Muscle of leg (tissue), 11 donors: ENCODE results near the gene NPY4R2. TPM values are rescaled to one million over a fixed set of nuclear protein-coding genes. Genes with fewer than 3 reads are reported as not detected.
"Not testable (repeated sequence)": the region's sequence is repeated elsewhere in the genome, so short reads cannot be mapped to it uniquely, and the experiment has no call there.

ENCODE experiments used
- DNase-seq: peaks from one replicate; pipeline ENCODE4 v3.0.0; 2013
- H3K27ac ChIP-seq: one replicate; pipeline ENCODE4 v1.5.1; 2013; ENCODE audit warnings: mild to moderate bottlenecking, low read length, control low read depth
- H3K27me3 ChIP-seq: one replicate; pipeline ENCODE4 v1.6.1; 2013; ENCODE audit warnings: low read length; ENCODE audit not compliant: control insufficient read depth, insufficient read depth
- H3K36me3 ChIP-seq: one replicate; pipeline ENCODE4 v1.6.1; 2013; ENCODE audit warnings: low read length; ENCODE audit not compliant: control insufficient read depth, insufficient read depth
- H3K4me1 ChIP-seq: one replicate; pipeline ENCODE4 v1.6.1; 2013; ENCODE audit warnings: low read length; ENCODE audit not compliant: control insufficient read depth, insufficient read depth
- H3K4me3 ChIP-seq: one replicate; pipeline ENCODE4 v1.5.1; 2013; ENCODE audit warnings: low read length, control low read depth
- H3K9me3 ChIP-seq: replicated peaks from 2 replicates; pipeline ENCODE4 v1.6.1; 2013; ENCODE audit warnings: low read depth, low read length; ENCODE audit not compliant: control insufficient read depth
- WGBS: methylation state at CpG from one replicate; pipeline ENCODE4 v1.1.5; 2013; ENCODE audit warnings: missing lambda C conversion rate; ENCODE audit not compliant: insufficient coverage; 5-methylcytosine and 5-hydroxymethylcytosine counted together
- polyA plus RNA-seq, 8 donors: library from polyadenylated mRNA; unstranded; fragments of 120-200 nt; gene quantifications; one replicate each; pipeline versions ENCODE4 v1.2.1 to v1.2.3, GENCODE V29; 2013; ENCODE audit warnings: inconsistent platforms in 1 of 8, low replicate concordance in 1 of 8; ENCODE audit not compliant: insufficient read length in 8 of 8, insufficient read depth in 1 of 8
- total RNA-seq: library from RNA; stranded (reverse); fragments of 120-200 nt; gene quantifications from one replicate; pipeline ENCODE4 v1.2.4, GENCODE V29; 2013

Gene NPY4R2
- total and polyA plus RNA-seq, 9 donors = 0.07 to 0.23 (median 0.10) TPM; not detected in 6

DNA sequence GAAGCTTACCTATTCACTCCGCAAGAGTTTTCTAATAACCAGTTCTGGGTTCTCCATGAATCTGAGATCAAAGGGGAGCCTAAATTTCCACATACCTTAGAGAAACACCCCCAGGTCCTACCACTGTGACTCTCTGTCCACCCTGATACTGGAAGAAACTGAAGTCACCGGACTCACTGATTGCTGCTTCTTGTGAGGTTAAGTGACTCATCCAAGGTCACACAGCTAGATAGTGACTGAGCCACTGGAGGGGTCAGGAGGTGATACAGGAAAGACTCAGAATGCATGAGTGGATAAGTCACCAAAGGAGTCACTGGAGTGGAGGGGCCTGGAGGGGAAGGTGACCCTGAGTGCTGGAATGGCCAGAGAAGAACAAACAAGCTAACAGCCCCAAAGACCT is 9.8 kb downstream of the NPY4R2 start:
- not testable (repeated sequence) for DNase-seq, H3K27me3 ChIP-seq, H3K27ac ChIP-seq, H3K4me3 ChIP-seq, H3K9me3 ChIP-seq, H3K4me1 ChIP-seq, H3K36me3 ChIP-seq
- no CpG with 5 or more reads among the region's 2 CpGs for WGBS

DNA sequence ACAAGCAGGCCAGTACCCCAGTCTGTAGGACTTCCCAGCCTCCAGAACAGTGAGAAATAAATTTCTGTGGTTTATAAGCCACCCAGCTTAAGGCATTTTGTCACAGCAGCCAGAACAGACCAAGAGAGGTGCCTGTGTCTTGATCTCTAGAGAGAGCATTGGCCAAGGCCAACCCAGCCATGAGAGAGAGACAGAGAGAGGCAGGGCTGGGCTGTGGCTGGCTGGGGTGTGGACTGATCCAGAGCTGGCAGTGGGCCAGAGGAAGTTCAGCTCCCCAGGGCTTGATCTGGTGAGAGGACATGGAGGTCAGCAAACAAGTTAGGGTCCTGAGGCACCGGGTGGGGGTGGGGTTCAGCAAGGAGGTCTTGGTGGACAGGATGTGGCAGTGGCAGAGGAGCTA is 14.4 kb downstream of the NPY4R2 start:
- not testable (repeated sequence) for DNase-seq, H3K27me3 ChIP-seq, H3K36me3 ChIP-seq, H3K27ac ChIP-seq, H3K9me3 ChIP-seq, H3K4me3 ChIP-seq, H3K4me1 ChIP-seq
- no CpG with 5 or more reads among the region's 1 CpG for WGBS

DNA sequence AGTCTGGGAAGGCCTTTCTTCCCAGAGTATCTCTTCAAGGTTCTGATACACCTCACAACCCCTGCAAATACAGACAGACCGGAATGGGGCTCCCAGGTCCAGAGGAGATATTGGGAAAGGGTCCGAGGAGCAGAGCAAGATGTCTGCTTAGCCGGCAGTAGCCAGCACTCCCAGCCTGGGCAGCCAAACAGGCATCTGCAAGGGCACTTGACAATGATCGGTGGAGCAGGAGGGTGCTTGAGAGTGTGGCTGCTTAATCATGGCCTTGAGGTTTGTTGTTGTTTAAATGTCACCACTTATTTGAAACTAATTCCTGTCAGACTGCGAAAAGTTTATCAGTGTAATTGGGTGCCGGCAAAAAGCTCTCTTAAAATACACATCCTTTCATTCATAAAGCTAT is 15.0 kb downstream of the NPY4R2 start:
- not testable (repeated sequence) for H3K4me1 ChIP-seq, H3K27me3 ChIP-seq, DNase-seq, H3K27ac ChIP-seq, H3K9me3 ChIP-seq, H3K36me3 ChIP-seq, H3K4me3 ChIP-seq
- WGBS = no CpG with 5 or more reads among the region's 6 CpGs

DNA sequence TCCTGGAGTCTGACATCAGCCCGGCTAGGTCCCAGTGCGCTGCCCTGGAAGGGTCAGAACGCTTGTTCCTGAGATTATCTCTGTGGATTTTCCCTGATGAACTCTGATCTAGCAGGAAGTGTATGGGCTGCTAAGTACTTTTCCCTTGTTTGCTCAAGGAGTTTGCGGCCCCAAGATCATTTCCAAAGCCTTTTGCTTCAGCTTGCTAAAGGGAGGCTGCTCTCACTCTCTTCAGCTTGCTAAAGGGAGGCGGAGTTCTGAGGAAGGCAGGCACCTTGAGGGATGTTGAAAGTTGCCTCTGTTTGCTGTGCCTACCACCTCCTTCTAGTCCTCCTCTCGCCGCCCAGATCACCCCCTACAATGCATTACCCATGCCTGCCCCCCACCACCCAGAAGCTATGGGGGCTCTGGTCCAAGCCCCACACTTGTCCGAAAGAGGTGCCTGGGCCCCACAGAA is 18.3 kb downstream of the NPY4R2 start:
- H3K27ac ChIP-seq, H3K36me3 ChIP-seq, H3K27me3 ChIP-seq, DNase-seq, H3K4me3 ChIP-seq, H3K9me3 ChIP-seq, H3K4me1 ChIP-seq: not testable (repeated sequence)
- no CpG with 5 or more reads among the region's 8 CpGs for WGBS

DNA sequence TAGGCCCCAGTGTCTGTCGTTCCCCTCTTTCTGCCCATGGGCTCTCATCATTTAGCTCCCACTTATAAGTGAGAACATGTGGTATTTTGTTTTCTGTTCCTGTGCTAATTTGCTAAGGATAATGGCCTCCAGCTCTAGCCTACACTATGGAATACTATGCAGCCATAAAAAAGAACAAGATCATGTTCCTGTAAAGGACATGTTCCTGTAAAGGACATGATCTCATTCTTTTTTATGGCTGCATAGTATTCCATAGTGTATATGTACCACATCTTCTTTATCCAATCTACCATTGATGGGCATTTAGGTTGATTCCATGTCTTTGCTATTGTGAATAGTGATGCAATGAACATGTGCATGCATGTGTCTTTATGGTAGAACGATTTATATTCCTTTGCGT is 19.2 kb downstream of the NPY4R2 start:
- not testable (repeated sequence) for H3K4me3 ChIP-seq

DNA sequence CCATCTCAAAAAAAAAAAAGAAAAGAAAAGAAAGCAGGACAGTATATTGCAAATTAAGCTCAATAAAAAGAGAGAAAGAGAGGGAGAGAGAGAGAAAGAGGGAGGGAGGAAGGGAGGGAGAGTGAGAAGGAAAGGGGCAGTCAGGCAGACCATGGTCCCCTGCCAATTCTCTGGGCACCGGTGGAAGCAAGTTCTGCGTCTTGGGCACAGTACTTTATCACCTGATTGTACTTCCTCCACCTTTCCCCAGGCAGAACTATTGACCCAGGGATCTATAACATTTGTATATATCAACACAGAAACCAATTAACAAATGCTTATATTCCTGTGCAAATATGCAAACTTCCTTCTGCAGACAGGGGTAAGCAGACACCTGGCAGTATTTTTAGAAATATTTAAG is 22.4 kb downstream of the NPY4R2 start:
- not testable (repeated sequence) for H3K36me3 ChIP-seq, H3K27me3 ChIP-seq, H3K4me3 ChIP-seq, DNase-seq, H3K27ac ChIP-seq, H3K4me1 ChIP-seq, H3K9me3 ChIP-seq
- no CpG with 5 or more reads among the region's 2 CpGs for WGBS

More for the DNA sequence above, 19.2 kb downstream of the NPY4R2 start:
- not testable (repeated sequence) for H3K27me3 ChIP-seq, DNase-seq, H3K27ac ChIP-seq, H3K9me3 ChIP-seq, H3K36me3 ChIP-seq, H3K4me1 ChIP-seq
- no CpG with 5 or more reads among the region's 3 CpGs for WGBS

DNA sequence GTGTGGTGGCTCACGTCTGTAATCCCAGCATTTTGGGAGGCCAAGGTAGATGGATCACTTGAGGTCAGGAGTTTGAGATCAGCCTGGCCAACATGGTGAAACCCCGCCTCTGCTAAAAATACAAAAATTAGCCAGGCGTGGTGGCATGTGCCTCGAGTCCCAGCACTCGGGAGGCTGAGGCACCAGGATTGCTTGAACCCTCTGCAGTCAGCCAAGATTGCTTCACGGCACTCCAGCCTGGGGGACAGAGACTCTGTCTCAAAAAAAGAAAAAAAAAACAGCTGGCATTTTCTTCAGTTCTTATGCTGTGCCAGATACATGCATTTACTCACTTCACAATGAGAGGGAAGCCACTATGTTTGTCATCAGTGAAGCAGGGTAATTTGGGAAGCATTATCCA is 22.9 kb downstream of the NPY4R2 start:
- H3K27ac ChIP-seq, H3K4me3 ChIP-seq, H3K36me3 ChIP-seq, H3K9me3 ChIP-seq, DNase-seq, H3K4me1 ChIP-seq, H3K27me3 ChIP-seq: not testable (repeated sequence)
- 50% methylated on average over 3 of the region's 6 CpGs for WGBS

DNA sequence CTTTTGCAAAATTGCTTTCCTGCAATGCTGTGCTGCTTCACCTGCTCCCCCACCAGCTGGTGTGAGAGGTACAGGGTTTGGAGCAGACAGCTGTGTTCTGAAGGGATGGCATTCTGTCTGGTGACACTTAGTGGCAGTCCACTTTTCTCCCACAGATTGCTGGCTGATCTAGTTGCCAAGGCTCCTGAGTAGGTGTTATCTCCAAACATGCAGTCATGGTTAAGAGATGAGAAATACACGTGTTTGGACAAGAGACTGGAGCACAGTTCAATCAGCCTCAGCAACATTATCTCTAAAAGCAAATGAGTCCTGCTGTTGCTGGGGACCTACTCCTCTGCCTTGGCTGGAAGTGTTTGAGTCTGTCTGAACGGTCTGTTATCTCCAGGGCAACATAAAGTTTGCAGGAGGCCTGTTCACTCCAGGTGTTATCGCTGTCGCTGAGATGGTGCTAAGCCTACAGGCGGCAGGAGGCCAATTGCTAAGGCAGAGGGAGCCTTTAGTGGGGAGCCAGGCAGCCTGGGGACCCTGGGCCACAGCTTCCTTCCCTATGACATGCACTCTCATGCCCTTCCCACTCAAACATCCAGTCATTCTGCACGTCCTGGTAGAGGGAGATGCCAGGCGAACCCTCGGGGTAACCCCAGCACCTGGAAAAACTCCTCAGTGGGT is 24.0 kb downstream of the NPY4R2 start:
- H3K4me1 ChIP-seq, H3K36me3 ChIP-seq, H3K27ac ChIP-seq, H3K27me3 ChIP-seq, H3K4me3 ChIP-seq, H3K9me3 ChIP-seq: not testable (repeated sequence)
- peak; percentile 1 for DNase-seq
- no CpG with 5 or more reads among the region's 8 CpGs for WGBS

DNA sequence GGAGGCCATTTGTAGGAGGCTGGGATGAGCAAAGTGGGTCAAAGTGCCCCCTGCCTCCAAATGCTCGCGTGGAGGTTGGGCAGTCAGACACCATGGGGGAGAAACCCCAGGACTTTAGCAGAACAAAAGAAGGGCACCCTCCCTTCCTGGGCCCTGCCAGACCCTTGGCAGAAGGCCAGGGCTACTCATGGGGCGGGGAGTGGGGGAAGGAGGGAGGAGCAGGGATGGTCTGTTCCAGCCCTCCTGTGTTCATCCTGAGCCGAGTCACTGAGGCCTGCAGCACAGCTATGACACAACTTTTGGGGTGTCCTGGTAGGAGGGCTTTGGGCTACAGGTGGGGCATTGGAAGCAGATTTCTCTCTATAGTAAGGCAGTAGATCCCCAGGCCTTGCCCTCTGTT is 24.9 kb downstream of the NPY4R2 start:
- not testable (repeated sequence) for H3K4me3 ChIP-seq, H3K4me1 ChIP-seq, H3K9me3 ChIP-seq, DNase-seq, H3K27me3 ChIP-seq, H3K27ac ChIP-seq, H3K36me3 ChIP-seq
- WGBS = no CpG with 5 or more reads among the region's 4 CpGs

DNA sequence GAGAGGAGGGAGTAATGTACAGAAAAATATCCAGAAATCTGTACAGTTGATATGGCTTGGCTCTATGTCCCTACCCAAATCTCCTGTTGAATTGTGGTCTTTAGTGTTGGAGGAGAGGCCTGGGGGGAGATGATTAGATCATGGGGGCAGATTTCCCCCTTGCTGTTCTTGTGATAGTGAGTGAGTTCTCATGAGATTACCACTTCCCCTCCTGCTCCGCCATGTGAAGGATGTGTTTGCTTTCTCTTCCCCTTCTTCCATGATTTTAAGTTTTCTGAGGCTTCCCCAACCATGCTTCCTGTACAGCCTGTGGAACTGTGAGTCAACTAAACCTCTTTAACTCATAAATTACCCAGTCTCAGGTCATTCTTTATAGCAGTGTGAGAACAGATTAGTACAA is 29.0 kb downstream of the NPY4R2 start:
- DNase-seq, H3K9me3 ChIP-seq, H3K4me3 ChIP-seq, H3K27me3 ChIP-seq, H3K4me1 ChIP-seq, H3K27ac ChIP-seq, H3K36me3 ChIP-seq: not testable (repeated sequence)
- WGBS = no CpG with 5 or more reads among the region's 1 CpG

DNA sequence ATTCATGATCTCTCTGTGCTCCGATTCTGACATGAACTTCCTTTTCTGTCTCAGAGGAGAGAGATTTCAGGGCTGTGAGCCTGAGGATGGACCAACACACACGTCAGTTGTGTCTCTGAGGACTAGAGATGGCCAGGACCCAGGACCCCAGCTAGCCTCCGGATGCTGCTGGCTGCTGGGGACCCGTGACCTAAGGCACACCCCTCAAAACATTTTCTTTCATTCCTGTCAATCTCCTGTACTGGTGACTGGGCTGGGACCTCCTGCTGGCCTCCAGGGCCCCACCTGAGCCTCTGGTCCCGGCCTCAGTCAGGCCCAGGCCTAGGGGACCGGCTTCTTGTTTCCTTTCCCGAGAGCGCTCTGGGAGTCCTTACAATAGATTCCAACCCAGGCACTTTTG is 38.7 kb downstream of the NPY4R2 start:
- not testable (repeated sequence) for H3K27me3 ChIP-seq, H3K4me1 ChIP-seq, H3K9me3 ChIP-seq, H3K27ac ChIP-seq, H3K36me3 ChIP-seq, H3K4me3 ChIP-seq
- peak; percentile 17 for DNase-seq
- WGBS = no CpG with 5 or more reads among the region's 8 CpGs
